ENCODE results near the gene CCBE1.

DNA sequence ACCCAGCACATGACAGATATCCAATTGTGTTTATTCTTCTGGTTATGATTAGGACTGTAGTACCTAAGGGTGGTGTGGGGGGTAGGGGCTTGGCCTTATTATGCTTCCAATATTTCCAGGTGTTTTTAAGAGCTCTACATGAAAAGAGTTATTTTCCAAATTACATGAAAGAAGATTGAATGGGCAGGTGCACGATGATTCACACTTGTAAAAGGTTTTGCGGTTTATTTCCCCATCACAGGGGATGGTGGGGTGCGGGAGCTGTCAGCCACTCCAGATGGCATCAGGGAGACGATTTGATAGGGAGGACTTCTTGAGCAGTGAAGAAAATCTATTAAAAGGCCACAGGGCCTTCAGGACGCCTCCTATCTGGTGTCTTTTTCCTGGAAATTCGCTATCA is 15.1 kb upstream of the CCBE1 start:
- TF ChIP-seq NFYB (IDR thresholded peaks at IDR 0.05; ENCODE audit: extremely low read depth, insufficient read length): no peak
- TF ChIP-seq ZFPM2 (CRISPR knock-in tag; IDR thresholded peaks at IDR 0.05): no peak
- no peak for TF ChIP-seq TAF9B (IDR thresholded peaks at IDR 0.05; ENCODE audit: partially characterized antibody)
- TF ChIP-seq, protein P1, sequence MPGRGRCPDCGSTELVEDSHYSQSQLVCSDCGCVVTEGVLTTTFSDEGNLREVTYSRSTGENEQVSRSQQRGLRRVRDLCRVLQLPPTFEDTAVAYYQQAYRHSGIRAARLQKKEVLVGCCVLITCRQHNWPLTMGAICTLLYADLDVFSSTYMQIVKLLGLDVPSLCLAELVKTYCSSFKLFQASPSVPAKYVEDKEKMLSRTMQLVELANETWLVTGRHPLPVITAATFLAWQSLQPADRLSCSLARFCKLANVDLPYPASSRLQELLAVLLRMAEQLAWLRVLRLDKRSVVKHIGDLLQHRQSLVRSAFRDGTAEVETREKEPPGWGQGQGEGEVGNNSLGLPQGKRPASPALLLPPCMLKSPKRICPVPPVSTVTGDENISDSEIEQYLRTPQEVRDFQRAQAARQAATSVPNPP (IDR thresholded peaks at IDR 0.05; ENCODE audit: borderline replicate concordance, insufficient read depth, insufficient read length): no peak
- no peak for TF ChIP-seq ELF1 (tag; IDR thresholded peaks at IDR 0.05)
- TF ChIP-seq, protein P2, sequence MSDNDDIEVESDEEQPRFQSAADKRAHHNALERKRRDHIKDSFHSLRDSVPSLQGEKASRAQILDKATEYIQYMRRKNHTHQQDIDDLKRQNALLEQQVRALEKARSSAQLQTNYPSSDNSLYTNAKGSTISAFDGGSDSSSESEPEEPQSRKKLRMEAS (CRISPR knock-in tag; IDR thresholded peaks at IDR 0.05): no peak
- TF ChIP-seq, protein P3, sequence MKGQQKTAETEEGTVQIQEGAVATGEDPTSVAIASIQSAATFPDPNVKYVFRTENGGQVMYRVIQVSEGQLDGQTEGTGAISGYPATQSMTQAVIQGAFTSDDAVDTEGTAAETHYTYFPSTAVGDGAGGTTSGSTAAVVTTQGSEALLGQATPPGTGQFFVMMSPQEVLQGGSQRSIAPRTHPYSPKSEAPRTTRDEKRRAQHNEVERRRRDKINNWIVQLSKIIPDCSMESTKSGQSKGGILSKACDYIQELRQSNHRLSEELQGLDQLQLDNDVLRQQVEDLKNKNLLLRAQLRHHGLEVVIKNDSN (CRISPR knock-in tag; IDR thresholded peaks at IDR 0.05): no peak
- TF ChIP-seq SP1 (CRISPR knock-in tag; IDR thresholded peaks at IDR 0.05): no peak
- no peak for TF ChIP-seq FOXK2 (conservative IDR thresholded peaks at IDR 0.05 in 1 of 2, IDR thresholded peaks at IDR 0.05 in 1 of 2; ENCODE audit: low read depth in 2 of 2)
- no peak for TF ChIP-seq CREB1 (IDR thresholded peaks at IDR 0.05)
- TF ChIP-seq CREB1 (CRISPR knock-in tag; IDR thresholded peaks at IDR 0.05): no peak
- TF ChIP-seq U2AF2 (optimal IDR thresholded peaks at IDR 0.05; ENCODE audit: low read depth, low read length): no peak
